ENCODE results near the gene PLA2G2F.

The PLA2G2F gene

GRCh38 chr1:20149601-20150325 is 10.6 kb downstream of the PLA2G2F start:
- no peak for DNase-seq (ENCODE audit: low read depth)
- H3K4me3 ChIP-seq (ENCODE audit: low read depth, low read length) = no peak overlapping the region
- no peak for TF ChIP-seq CTCF (IDR thresholded peaks at IDR 0.05; ENCODE audit: low read depth, low read length, missing control alignments)

- no peak for DNase-seq (ENCODE audit: low read depth)
- no peak overlapping the region for H3K4me3 ChIP-seq (ENCODE audit: low read depth, low read length)
- TF ChIP-seq CTCF (IDR thresholded peaks at IDR 0.05; ENCODE audit: low read depth, low read length, missing control alignments) = no peak
Measured at GRCh38 chr1:20150326-20150705, 11.2 kb downstream of the PLA2G2F start.

- no peak for DNase-seq (ENCODE audit: low read depth)
- no peak for TF ChIP-seq CTCF (IDR thresholded peaks at IDR 0.05; ENCODE audit: low read depth, low read length, missing control alignments)
- no peak overlapping the region for H3K4me3 ChIP-seq (ENCODE audit: low read depth, low read length)
Measured at GRCh38 chr1:20150969-20151368, 11.8 kb downstream of the PLA2G2F start.

GRCh38 chr1:20151906-20152598 is 12.9 kb downstream of the PLA2G2F start:
- peak; percentile 90 for TF ChIP-seq CTCF (IDR thresholded peaks at IDR 0.05; ENCODE audit: low read depth, low read length, missing control alignments)
- peak overlapping the region; percentile 48 for H3K4me3 ChIP-seq (ENCODE audit: low read depth, low read length)

GRCh38 chr1:20152599-20152930 is 13.4 kb downstream of the PLA2G2F start:
- no peak for TF ChIP-seq CTCF (IDR thresholded peaks at IDR 0.05; ENCODE audit: low read depth, low read length, missing control alignments)
- no peak for DNase-seq (ENCODE audit: low read depth)
- H3K4me3 ChIP-seq (ENCODE audit: low read depth, low read length) = no peak overlapping the region

More at GRCh38 chr1:20151906-20152598, 12.9 kb downstream of the PLA2G2F start:
- DNase-seq (ENCODE audit: low read depth) = peak; percentile 18

GRCh38 chr1:20153000-20153418 is 13.9 kb downstream of the PLA2G2F start:
- no peak for DNase-seq (ENCODE audit: low read depth)
- no peak overlapping the region for H3K4me3 ChIP-seq (ENCODE audit: low read depth, low read length)
- no peak for TF ChIP-seq CTCF (IDR thresholded peaks at IDR 0.05; ENCODE audit: low read depth, low read length, missing control alignments)
